ENCODE measurements around the gene AGBL5. TPM values are rescaled to one million over a fixed set of nuclear protein-coding genes. Genes with fewer than 3 reads are reported as not detected.

Gene AGBL5
- total and polyA plus RNA-seq, 9 of the 15 experiments (the other 6 are each of a cell fraction or from before 2014, with no cell fraction given): 3.3 to 52.7 (median 26.2) TPM

DNA sequence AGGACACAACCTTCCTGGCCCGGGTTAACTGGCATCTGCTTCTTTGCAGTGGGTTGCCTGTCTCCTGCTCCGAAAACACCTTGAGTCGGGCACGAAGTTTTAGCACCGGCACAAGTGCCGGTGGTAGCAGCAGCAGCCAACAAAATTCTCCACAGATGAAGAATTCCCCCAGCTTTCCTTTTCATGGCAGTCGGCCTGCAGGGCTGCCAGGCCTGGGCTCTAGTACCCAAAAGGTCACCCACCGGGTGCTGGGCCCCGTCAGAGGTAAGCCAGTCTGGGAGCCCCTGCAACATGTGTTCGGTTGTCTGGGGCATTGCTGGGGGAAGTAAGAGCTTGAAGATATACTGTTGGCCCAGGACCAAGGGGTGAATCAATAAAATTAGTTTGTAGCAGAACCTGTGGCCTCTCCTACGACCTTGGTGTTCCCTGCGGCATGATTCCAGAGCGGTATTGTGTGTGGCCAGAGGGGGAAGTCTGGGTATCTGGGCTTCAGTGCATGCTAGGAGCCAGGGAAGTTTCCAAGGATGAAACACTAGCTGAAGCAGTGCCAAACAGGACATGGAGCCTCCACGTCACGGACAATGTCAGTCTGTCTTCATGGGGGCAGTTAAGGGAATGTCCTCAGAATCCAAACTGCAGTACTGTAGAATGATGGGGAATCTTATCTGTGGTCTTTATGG, 7.8 kb downstream of the AGBL5 start:
- Histone ChIP-seq H3K9me3 (replicated peaks; ENCODE audit: control insufficient read depth, insufficient read depth, low read depth, low read length) (no peaks in the 10 kb centered on the region), H3K9me1 (ENCODE audit: control insufficient read depth, insufficient read depth, low read length) (no peaks in the 10 kb centered on the region), H3K4me2 (ENCODE audit: insufficient read depth, low read length) (no peak overlapping the region), H2AFZ (ENCODE audit: low read depth, low read length) (no peak overlapping the region), H3K27ac (ENCODE audit: extremely low read depth, low read depth, low read length) (no peak overlapping the region), H3K4me1 (replicated peaks in 1 of 2; ENCODE audit: control insufficient read depth in 2 of 2, insufficient read depth in 2 of 2, low read length in 2 of 2) (peaks cover 32 to 37% of the 10 kb centered on the region in 2 experiments), H3K4me3 (no peak overlapping the region), H3K27me3 (ENCODE audit: control insufficient read depth in 2 of 2, insufficient read depth in 2 of 2, low read length in 2 of 2) (no peaks in the 10 kb centered on the region), H3K9ac (ENCODE audit: insufficient read depth in 1 of 2, low read depth in 2 of 2, low read length in 2 of 2) (no peak overlapping the region), H4K20me1 (replicated peaks; ENCODE audit: control insufficient read depth, insufficient read depth, low read length) (no peaks in the 10 kb centered on the region), H3K36me3 (ENCODE audit: control insufficient read depth, insufficient read depth, low read length) (peaks cover 63% of the 10 kb centered on the region), H3K79me2 (ENCODE audit: control insufficient read depth, insufficient read depth, low read length) (no peaks in the 10 kb centered on the region)
- 88% methylated on average over 15 of the region's 15 CpGs for WGBS (ENCODE audit: insufficient coverage, low coverage, missing lambda C conversion rate)
- FAIRE-seq (no peak), DNase-seq (ENCODE audit: extremely low read depth in 1 of 4, low spot score in 3 of 4) (no peak), ATAC-seq (no peak)
- POLR2A ChIA-PET: interaction anchor here (0.8 to 10.5 kb wide), 10 partner anchors 7 to 102 kb away, joined by 3 to 112 read pairs (median 4); partner anchors contain the start of genes AGBL5 and OST4
- in situ Hi-C loops (cut with MboI): no loop called here
- intact Hi-C loops (cut with micrococcal nuclease): no loop called here
- TF ChIP-seq RBFOX2 (IDR thresholded peaks at IDR 0.05; ENCODE audit: low read depth, low read length) (peak; percentile 25; the same call in 1 of the 2 replicates), CEBPB (tag; IDR thresholded peaks at IDR 0.05) (no peak), SUPT5H (IDR thresholded peaks at IDR 0.05) (no peak), HDAC8 (tag; IDR thresholded peaks at IDR 0.05) (no peak), POLR3A (IDR thresholded peaks at IDR 0.05; ENCODE audit: borderline replicate concordance, extremely low read depth, insufficient read depth, insufficient read length) (no peak), POLR2B (IDR thresholded peaks at IDR 0.05; ENCODE audit: low read depth, partially characterized antibody) (no peak), ZC3H8 (IDR thresholded peaks at IDR 0.05) (no peak), POLR2G (IDR thresholded peaks at IDR 0.05; ENCODE audit: low read depth, low read length) (0 out of 2 replicates have a peak, but pooled peaks have one; percentile 44)
- TF ChIP-seq, protein P1, sequence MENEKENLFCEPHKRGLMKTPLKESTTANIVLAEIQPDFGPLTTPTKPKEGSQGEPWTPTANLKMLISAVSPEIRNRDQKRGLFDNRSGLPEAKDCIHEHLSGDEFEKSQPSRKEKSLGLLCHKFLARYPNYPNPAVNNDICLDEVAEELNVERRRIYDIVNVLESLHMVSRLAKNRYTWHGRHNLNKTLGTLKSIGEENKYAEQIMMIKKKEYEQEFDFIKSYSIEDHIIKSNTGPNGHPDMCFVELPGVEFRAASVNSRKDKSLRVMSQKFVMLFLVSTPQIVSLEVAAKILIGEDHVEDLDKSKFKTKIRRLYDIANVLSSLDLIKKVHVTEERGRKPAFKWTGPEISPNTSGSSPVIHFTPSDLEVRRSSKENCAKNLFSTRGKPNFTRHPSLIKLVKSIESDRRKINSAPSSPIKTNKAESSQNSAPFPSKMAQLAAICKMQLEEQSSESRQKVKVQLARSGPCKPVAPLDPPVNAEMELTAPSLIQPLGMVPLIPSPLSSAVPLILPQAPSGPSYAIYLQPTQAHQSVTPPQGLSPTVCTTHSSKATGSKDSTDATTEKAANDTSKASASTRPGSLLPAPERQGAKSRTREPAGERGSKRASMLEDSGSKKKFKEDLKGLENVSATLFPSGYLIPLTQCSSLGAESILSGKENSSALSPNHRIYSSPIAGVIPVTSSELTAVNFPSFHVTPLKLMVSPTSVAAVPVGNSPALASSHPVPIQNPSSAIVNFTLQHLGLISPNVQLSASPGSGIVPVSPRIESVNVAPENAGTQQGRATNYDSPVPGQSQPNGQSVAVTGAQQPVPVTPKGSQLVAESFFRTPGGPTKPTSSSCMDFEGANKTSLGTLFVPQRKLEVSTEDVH (IDR thresholded peaks at IDR 0.05; ENCODE audit: low read depth, partially characterized antibody): no peak
- TF ChIP-seq, protein P2, sequence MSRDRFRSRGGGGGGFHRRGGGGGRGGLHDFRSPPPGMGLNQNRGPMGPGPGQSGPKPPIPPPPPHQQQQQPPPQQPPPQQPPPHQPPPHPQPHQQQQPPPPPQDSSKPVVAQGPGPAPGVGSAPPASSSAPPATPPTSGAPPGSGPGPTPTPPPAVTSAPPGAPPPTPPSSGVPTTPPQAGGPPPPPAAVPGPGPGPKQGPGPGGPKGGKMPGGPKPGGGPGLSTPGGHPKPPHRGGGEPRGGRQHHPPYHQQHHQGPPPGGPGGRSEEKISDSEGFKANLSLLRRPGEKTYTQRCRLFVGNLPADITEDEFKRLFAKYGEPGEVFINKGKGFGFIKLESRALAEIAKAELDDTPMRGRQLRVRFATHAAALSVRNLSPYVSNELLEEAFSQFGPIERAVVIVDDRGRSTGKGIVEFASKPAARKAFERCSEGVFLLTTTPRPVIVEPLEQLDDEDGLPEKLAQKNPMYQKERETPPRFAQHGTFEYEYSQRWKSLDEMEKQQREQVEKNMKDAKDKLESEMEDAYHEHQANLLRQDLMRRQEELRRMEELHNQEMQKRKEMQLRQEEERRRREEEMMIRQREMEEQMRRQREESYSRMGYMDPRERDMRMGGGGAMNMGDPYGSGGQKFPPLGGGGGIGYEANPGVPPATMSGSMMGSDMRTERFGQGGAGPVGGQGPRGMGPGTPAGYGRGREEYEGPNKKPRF (IDR thresholded peaks at IDR 0.05; ENCODE audit: low read depth, low read length): no peak
- TF ChIP-seq, protein P3, sequence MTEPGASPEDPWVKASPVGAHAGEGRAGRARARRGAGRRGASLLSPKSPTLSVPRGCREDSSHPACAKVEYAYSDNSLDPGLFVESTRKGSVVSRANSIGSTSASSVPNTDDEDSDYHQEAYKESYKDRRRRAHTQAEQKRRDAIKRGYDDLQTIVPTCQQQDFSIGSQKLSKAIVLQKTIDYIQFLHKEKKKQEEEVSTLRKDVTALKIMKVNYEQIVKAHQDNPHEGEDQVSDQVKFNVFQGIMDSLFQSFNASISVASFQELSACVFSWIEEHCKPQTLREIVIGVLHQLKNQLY (CRISPR knock-in tag; conservative IDR thresholded peaks at IDR 0.05): no peak
- no TSS peak for BruUV-seq (replicated peaks)
- CTCF ChIA-PET (ENCODE audit: low intra/inter-chr PET ratio): no interaction called here
